Upper lobe of left lung (tissue), 4 donors: Measurements from ENCODE around the gene NSD1.

Experiments
- CTCF ChIP-seq, 6 experiments: fragments of 450-650 bp in 4 of 6; fragments of 200-600 bp in 2 of 6; sonication (generic) in 2 of 6; IDR thresholded peaks; one replicate each; pipeline ENCODE4 v1.5.1; 2016 to 2019; ENCODE audit warnings: antibody characterized with exemption in 6 of 6
- POLR2A ChIP-seq, 4 donors: fragments of 450-650 bp; IDR thresholded peaks; one replicate each; pipeline ENCODE4 v1.5.1; 2016 to 2017; ENCODE audit warnings: antibody characterized with exemption in 4 of 4, mild to moderate bottlenecking in 2 of 4

DNA sequence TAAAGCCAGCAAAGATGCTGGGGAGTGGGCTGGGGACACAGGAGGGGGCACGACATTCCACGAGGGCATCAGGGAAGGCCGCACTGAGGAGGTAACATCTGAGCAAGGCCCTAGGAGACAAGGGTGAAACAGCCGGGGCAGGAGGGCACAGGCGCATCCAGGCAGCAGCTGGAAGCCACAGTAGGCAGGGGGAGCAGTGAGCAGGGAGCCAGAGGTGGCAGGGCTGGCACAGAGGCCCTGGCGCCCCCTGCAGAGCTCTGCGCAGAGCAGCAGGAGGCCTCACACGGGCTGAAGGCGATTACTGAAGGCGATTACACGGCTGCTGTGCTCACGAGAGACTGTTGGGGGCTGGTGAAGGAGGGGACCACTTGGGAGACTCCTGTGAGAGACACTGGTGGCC, 202.5 kb downstream of the NSD1 start:
- TF ChIP-seq CTCF (IDR thresholded peaks at IDR 0.05) (peak in 1 of 6 experiments; percentile 7), POLR2A (IDR thresholded peaks at IDR 0.05) (no peak)
